BLaER1 (cell line): ENCODE measurements around the gene LSM14A.

Experiments
- H3K27ac ChIP-seq: shearing (Covaris generic); formaldehyde crosslinking; 2 replicates; pipeline ENCODE4 v1.8.1; 2022
- H3K27me3 ChIP-seq: shearing (Covaris generic); formaldehyde crosslinking; 2 replicates; pipeline ENCODE4 v1.8.1; 2022
- H3K36me3 ChIP-seq: shearing (Covaris generic); formaldehyde crosslinking; 2 replicates; pipeline ENCODE4 v1.8.1; 2022
- H3K4me1 ChIP-seq: shearing (Covaris generic); formaldehyde crosslinking; 2 replicates; pipeline ENCODE4 v1.8.1; 2022
- H3K4me2 ChIP-seq: shearing (Covaris generic); formaldehyde crosslinking; 2 replicates; pipeline ENCODE4 v1.8.1; 2022
- H3K4me3 ChIP-seq: shearing (Covaris generic); formaldehyde crosslinking; 2 replicates; pipeline ENCODE4 v1.8.1; 2022
- H3K9ac ChIP-seq: shearing (Covaris generic); formaldehyde crosslinking; 2 replicates; pipeline ENCODE4 v1.8.1; 2022
- H3K9me3 ChIP-seq: shearing (Covaris generic); formaldehyde crosslinking; 2 replicates; pipeline ENCODE4 v1.8.1; 2022
- H4K20me1 ChIP-seq: shearing (Covaris generic); formaldehyde crosslinking; 2 replicates; pipeline ENCODE4 v1.8.1; 2022
- Cebpa-rat ChIP-seq: shearing (Covaris generic); IDR thresholded peaks from 2 replicates; pipeline ENCODE4 v1.8.1; 2022

LSM14A gene

DNA sequence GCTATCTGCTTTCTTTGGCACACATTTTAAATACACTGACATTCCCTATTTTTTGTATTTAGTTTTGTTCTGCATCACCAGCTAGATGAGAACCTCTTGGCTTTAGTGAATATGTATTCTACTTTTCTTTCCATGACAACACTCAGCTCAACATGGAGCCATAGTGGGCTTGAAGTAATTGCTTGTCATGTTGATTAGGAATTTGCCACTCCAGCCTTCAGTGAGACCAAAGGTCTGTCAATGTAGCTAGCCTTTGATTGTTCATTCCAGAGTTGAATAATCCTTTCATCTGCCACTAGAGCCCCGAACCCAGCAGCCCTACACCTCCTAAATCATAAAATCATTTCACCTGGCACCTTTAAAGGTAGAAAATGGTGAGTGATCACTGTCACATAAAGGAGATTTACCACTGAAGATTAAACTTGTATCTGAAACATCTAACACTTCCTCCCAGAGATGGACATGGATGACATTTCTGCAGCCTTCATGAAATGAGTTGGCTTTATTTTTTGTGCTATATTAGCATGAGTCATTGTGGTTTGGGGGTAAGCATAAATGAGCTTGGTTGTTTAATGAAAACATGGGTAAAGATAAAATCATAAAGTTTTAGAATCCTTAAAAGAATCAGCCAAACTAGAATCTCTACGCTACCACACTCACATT lies 52.8 kb downstream of the LSM14A start:
- no peak overlapping the region for H3K4me3 ChIP-seq
- peaks cover 81% of the 10 kb centered on the region for H4K20me1 ChIP-seq
- no peaks in the 10 kb centered on the region for H3K27me3 ChIP-seq
- no peak overlapping the region for H3K9ac ChIP-seq
- H3K4me1 ChIP-seq, result no peaks in the 10 kb centered on the region
- no peak for TF ChIP-seq Cebpa-rat
- H3K9me3 ChIP-seq, result no peaks in the 10 kb centered on the region
- H3K27ac ChIP-seq, result no peak overlapping the region
- no peak overlapping the region for H3K4me2 ChIP-seq
- H3K36me3 ChIP-seq, result peaks cover 100% of the 10 kb centered on the region

DNA sequence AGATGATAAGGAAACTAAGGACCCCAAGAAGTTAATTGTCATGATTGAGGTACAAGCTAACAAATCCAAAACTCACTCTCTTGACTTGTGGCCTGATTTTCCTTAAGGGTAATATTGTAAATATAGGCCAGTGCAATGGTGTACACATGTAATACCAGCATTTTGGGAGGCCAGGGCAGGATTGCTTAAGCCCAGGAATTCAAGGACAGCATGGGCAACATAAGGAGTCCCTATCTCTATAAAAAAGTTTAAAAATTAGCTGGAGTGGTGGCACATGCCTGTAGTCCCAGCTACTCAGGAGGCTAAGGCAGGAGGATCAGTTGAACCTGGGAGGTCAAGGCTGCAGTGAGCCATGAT lies 53.3 kb downstream of the LSM14A start:
- Histone ChIP-seq H3K36me3 (peaks cover 100% of the 10 kb centered on the region), H3K4me3 (no peak overlapping the region), H3K27ac (no peak overlapping the region), H3K4me1 (no peaks in the 10 kb centered on the region), H3K27me3 (no peaks in the 10 kb centered on the region), H3K9me3 (no peaks in the 10 kb centered on the region), H3K4me2 (no peak overlapping the region), H4K20me1 (peaks cover 80% of the 10 kb centered on the region), H3K9ac (no peak overlapping the region)
- TF ChIP-seq Cebpa-rat, result no peak

DNA sequence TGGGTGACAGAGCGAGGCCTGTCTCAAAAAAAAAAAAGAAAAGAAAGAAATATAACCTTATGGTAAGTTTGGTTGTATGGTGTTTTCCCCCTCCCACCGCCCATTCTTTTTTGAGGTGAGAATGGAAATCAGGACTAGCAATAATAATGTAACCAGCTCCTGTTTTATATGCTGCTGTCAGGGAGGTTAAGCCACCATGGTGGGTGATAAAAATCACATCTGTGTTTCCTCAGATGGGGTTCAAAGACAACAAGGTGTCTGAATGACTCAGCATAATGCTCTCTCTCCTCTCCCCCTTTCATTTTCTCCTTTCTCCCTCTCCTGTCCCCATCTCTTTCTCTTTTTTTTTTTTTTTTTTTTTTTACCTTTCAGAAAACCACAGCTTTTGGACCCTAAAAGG lies 53.7 kb downstream of the LSM14A start:
- peaks cover 100% of the 10 kb centered on the region for H3K36me3 ChIP-seq
- H3K27me3 ChIP-seq, result no peaks in the 10 kb centered on the region
- no peak overlapping the region for H3K9ac ChIP-seq
- H3K9me3 ChIP-seq, result no peaks in the 10 kb centered on the region
- no peak overlapping the region for H3K27ac ChIP-seq
- peaks cover 80% of the 10 kb centered on the region for H4K20me1 ChIP-seq
- no peak for TF ChIP-seq Cebpa-rat
- H3K4me2 ChIP-seq, result no peak overlapping the region
- no peaks in the 10 kb centered on the region for H3K4me1 ChIP-seq
- no peak overlapping the region for H3K4me3 ChIP-seq

DNA sequence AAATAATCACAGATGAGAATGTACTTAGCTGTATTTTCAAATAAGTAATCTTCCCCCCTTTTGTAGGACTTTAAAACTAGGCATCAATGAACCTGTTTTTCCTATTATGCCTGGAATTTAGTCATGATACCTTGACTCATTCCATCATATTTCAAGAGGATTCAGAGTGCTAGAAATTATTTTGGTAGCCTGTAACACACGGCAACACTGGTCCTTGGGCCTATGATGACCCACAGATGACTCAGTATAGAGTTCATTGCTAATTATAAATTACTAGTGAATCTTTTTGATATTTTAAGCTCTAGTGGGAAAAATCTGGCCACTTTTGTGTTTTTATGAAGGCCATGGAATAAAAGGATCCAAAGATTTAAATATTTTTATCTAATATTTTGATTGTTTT lies 56.0 kb downstream of the LSM14A start:
- Histone ChIP-seq H3K9me3 (no peaks in the 10 kb centered on the region), H3K27ac (no peak overlapping the region), H3K9ac (no peak overlapping the region), H3K36me3 (peaks cover 94% of the 10 kb centered on the region), H3K4me1 (peaks cover 4% of the 10 kb centered on the region; the same call in 1 of the 2 replicates), H3K4me2 (no peak overlapping the region), H3K4me3 (no peak overlapping the region), H4K20me1 (peaks cover 73% of the 10 kb centered on the region), H3K27me3 (no peaks in the 10 kb centered on the region)
- TF ChIP-seq Cebpa-rat, result no peak

DNA sequence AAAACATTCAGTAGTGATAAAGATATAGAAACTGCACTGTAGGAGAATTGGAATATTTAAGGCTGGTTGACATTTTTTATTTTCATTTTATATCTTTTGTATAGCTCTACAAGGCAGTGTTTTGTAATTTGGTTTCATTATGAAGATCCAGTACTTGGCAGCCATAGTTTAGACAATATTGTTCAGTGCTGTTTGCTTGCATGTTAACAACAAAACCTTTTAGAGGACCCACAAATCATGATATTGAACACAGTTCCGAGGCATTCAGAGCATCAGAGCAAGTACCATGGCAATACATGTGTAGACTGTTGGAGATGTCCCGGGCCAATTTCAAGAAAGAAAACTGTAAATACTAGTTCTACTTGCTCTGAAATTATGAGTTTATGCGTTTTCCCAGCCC lies 56.5 kb downstream of the LSM14A start:
- Histone ChIP-seq H3K4me2 (no peak overlapping the region), H3K9ac (no peak overlapping the region), H3K27ac (no peak overlapping the region), H3K36me3 (peaks cover 94% of the 10 kb centered on the region), H3K9me3 (no peaks in the 10 kb centered on the region), H4K20me1 (peaks cover 73% of the 10 kb centered on the region), H3K4me1 (peaks cover 4% of the 10 kb centered on the region; the same call in 1 of the 2 replicates), H3K4me3 (no peak overlapping the region), H3K27me3 (no peaks in the 10 kb centered on the region)
- no peak for TF ChIP-seq Cebpa-rat

DNA sequence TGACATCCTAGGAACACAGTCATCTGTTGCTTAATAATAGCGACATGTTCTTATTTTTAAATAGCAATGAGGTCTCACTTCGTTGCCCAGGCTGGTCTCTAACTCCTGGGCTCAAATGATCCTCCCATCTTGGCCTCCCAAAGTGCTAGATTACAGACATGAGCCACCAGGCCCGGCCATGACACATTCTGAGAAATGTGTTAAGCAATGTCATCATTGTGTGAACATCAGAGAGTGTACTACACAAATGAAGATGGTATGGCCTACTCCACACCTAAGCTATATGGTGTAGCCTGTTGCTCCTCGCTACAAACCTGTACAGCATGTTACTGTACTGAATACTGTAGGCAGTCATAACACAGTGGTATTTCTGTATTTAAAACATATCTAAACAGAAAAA lies 57.4 kb downstream of the LSM14A start:
- Histone ChIP-seq H3K27ac (no peak overlapping the region), H3K36me3 (peaks cover 94% of the 10 kb centered on the region), H3K9ac (no peak overlapping the region), H3K9me3 (no peaks in the 10 kb centered on the region), H4K20me1 (peaks cover 64% of the 10 kb centered on the region), H3K27me3 (no peaks in the 10 kb centered on the region), H3K4me3 (no peak overlapping the region), H3K4me1 (peaks cover 4% of the 10 kb centered on the region; the same call in 1 of the 2 replicates), H3K4me2 (no peak overlapping the region)
- TF ChIP-seq Cebpa-rat, result no peak

DNA sequence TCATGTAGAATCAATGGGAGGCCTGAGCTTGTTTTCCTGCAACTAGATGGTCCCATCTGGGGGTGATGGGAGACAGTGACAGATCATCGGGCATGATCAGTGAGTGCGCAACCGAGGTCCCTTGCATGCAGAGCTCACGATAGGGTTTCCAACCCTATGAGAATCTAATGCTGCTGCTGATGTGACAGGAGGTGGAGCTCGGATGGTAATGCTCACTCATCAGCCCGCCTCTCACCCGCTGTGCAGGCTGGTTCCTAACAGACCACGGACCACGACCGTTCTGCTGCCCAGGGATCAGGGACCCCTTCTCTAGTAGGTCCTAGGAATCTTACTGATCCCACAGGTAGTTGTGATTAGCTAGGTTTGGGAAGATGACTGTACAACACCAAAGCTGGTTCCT lies 58.5 kb downstream of the LSM14A start:
- Histone ChIP-seq H3K9me3 (no peaks in the 10 kb centered on the region), H3K27ac (no peak overlapping the region), H3K4me3 (no peak overlapping the region), H3K4me1 (peaks cover 7% of the 10 kb centered on the region; the same call in 1 of the 2 replicates), H3K36me3 (peaks cover 91% of the 10 kb centered on the region), H3K27me3 (no peaks in the 10 kb centered on the region), H4K20me1 (peaks cover 58% of the 10 kb centered on the region), H3K9ac (no peak overlapping the region), H3K4me2 (no peak overlapping the region)
- TF ChIP-seq Cebpa-rat, result no peak

DNA sequence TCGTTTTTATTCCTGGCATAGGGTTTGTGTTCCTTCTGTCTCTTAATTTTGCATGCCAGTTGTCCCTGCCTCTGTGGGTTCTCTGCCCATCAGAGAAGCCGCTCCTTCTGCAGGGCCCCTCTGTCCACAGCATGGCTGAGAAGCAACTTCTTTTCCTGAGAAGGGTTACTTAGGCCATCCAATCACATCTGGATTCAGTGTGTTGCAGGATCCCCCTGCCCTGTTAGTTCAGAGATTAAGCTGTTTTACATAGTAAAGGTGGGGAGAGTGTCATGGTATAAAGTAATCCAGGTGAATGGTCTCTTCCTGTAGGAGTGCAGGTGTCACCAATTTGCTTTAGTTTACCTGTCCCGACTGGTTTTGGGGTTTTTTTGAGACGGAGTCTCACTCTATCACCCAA lies 59.1 kb downstream of the LSM14A start:
- Histone ChIP-seq H3K4me1 (peaks cover 12% of the 10 kb centered on the region; the same call in 1 of the 2 replicates), H3K9ac (no peak overlapping the region), H3K4me3 (no peak overlapping the region), H3K27ac (no peak overlapping the region), H3K4me2 (no peak overlapping the region), H3K27me3 (no peaks in the 10 kb centered on the region), H3K36me3 (peaks cover 85% of the 10 kb centered on the region), H3K9me3 (no peaks in the 10 kb centered on the region), H4K20me1 (peaks cover 58% of the 10 kb centered on the region)
- TF ChIP-seq Cebpa-rat, result no peak

DNA sequence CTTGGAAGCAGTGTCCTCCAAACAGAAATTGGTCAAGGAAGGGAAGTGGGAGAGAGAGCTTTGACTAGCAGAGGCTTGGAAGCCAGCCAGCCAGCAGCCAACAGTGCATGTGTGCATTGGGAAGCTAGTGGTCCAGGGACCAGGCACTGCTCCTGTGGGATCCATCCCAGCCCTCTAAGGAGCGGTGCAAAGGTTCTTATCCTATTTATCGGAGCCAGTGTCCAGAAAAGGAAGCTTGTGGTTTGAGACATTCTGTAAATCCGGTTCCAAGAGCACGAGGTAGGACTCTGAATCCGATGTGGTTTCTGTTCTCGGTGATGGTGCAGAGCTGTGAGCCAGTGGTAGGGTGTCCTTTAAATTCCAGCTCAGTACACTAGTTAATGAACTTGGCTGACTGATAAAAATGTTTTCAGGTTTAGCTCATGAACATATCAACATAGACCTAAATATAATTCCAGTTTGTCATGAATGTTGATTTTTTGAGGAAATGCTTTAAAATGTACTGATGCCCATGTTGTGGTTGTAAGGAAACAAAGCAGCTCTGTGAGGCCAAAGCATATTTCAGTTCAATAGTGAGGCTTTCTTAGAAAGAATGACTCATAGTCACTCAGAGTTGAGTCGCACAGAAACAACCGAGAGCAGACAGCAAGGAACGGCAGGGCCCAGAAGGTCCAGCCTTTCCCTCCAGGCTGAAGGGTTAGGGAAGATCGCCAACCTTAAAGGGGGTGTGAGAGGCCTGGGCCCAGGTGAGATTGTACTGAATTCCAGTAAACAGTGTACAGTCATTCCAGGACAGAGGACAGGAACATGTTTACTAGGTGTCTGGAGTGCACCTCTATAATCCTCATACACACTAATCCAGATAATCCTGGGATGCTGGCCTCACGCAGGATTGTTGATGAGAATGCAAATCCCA lies 60.5 kb downstream of the LSM14A start:
- H3K27me3 ChIP-seq, result no peaks in the 10 kb centered on the region
- H3K36me3 ChIP-seq, result peaks cover 73% of the 10 kb centered on the region
- no peak overlapping the region for H3K4me2 ChIP-seq
- H4K20me1 ChIP-seq, result peaks cover 48% of the 10 kb centered on the region
- no peaks in the 10 kb centered on the region for H3K9me3 ChIP-seq
- no peak overlapping the region for H3K9ac ChIP-seq
- peaks cover 12% of the 10 kb centered on the region; the same call in 1 of the 2 replicates for H3K4me1 ChIP-seq
- no peak overlapping the region for H3K4me3 ChIP-seq
- H3K27ac ChIP-seq, result no peak overlapping the region
- no peak for TF ChIP-seq Cebpa-rat

DNA sequence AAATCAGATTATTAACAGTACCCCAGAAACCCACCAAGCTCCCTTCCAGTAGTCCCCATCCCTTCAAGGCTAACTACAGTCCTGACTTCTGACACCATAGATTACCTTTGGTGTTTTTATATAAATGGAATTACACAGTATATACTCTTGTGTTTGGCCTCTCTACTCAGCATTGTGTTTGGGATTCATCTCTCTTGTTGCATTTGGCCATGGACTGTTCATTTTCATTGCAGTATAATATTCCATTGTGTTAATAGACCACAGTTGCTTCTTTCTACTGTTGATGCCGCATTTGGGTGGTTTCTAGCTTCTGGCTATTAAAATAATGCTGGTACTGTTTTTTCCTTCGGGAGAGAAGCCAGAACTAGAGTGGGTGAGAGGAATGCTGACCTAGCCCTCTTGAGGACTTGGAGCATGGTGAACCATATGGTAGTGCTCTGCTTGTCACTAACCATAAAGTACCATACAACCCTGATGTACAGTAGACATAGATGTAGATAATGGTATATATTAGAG lies 63.2 kb downstream of the LSM14A start:
- no peaks in the 10 kb centered on the region for H3K27me3 ChIP-seq
- peaks cover 12% of the 10 kb centered on the region; the same call in 1 of the 2 replicates for H3K4me1 ChIP-seq
- TF ChIP-seq Cebpa-rat, result no peak
- no peak overlapping the region for H3K9ac ChIP-seq
- H3K27ac ChIP-seq, result no peak overlapping the region
- peaks cover 49% of the 10 kb centered on the region for H3K36me3 ChIP-seq
- no peaks in the 10 kb centered on the region for H3K9me3 ChIP-seq
- H4K20me1 ChIP-seq, result peaks cover 39% of the 10 kb centered on the region
- no peak overlapping the region for H3K4me2 ChIP-seq
- no peak overlapping the region for H3K4me3 ChIP-seq
